Measurements from ENCODE around the gene IPO13. TPM values are rescaled to one million over a fixed set of nuclear protein-coding genes. Genes with fewer than 3 reads are reported as not detected.

Gene IPO13
- total RNA-seq, 1 donor from 2014 or later, result 57.4 TPM

- peaks cover 40% of the 10 kb centered on the region for H3K27me3 ChIP-seq (ENCODE audit: low read depth)
- no peaks in the 10 kb centered on the region for H3K9me3 ChIP-seq (replicated peaks)
- H3K4me1 ChIP-seq, result peaks cover 48% of the 10 kb centered on the region
- TF ChIP-seq CTCF (IDR thresholded peaks at IDR 0.05; ENCODE audit: borderline replicate concordance), result no peak
- no peak overlapping the region for H3K27ac ChIP-seq (replicated peaks)
- no peak overlapping the region for H3K4me3 ChIP-seq
- DNase-seq, result no peak
- intact Hi-C loops (cut with micrococcal nuclease), result loop anchor here (5.0 kb wide), 1 partner anchor 168 kb away; no protein-coding TSS in a partner anchor
- H3K36me3 ChIP-seq, result no peaks in the 10 kb centered on the region
Observed at GRCh38 chr1:43934986-43935324, 11.8 kb upstream of the IPO13 start.

- Histone ChIP-seq H3K9me3 (replicated peaks) (no peaks in the 10 kb centered on the region), H3K4me3 (peak overlapping the region; percentile 62), H3K4me1 (peaks cover 48% of the 10 kb centered on the region), H3K27ac (replicated peaks) (no peak overlapping the region), H3K27me3 (ENCODE audit: low read depth) (peaks cover 40% of the 10 kb centered on the region), H3K36me3 (no peaks in the 10 kb centered on the region)
- no peak for TF ChIP-seq CTCF (IDR thresholded peaks at IDR 0.05; ENCODE audit: borderline replicate concordance)
- DNase-seq, result no peak
- intact Hi-C loops (cut with micrococcal nuclease), result loop anchor here (5.0 kb wide), 1 partner anchor 169 kb away; no protein-coding TSS in a partner anchor
Observed at GRCh38 chr1:43935711-43936427, 10.9 kb upstream of the IPO13 start.

- TF ChIP-seq CTCF (IDR thresholded peaks at IDR 0.05; ENCODE audit: borderline replicate concordance), result no peak
- Histone ChIP-seq H3K27me3 (ENCODE audit: low read depth) (peaks cover 40% of the 10 kb centered on the region), H3K4me1 (peaks cover 48% of the 10 kb centered on the region), H3K9me3 (replicated peaks) (no peaks in the 10 kb centered on the region), H3K4me3 (peak overlapping the region; percentile 62), H3K36me3 (no peaks in the 10 kb centered on the region), H3K27ac (replicated peaks) (no peak overlapping the region)
- intact Hi-C loops (cut with micrococcal nuclease), result loop anchor here (5.0 kb wide), 1 partner anchor 169 kb away; no protein-coding TSS in a partner anchor
- DNase-seq, result peak; percentile 26
Observed at GRCh38 chr1:43936431-43937151, 10.2 kb upstream of the IPO13 start.

GRCh38 chr1:43937179-43937865, 9.4 kb upstream of the IPO13 start:
- DNase-seq, result no peak
- Histone ChIP-seq H3K27me3 (ENCODE audit: low read depth) (peaks cover 40% of the 10 kb centered on the region), H3K4me1 (peaks cover 48% of the 10 kb centered on the region), H3K36me3 (no peaks in the 10 kb centered on the region), H3K4me3 (no peak overlapping the region), H3K27ac (replicated peaks) (no peak overlapping the region), H3K9me3 (replicated peaks) (no peaks in the 10 kb centered on the region)
- no peak for TF ChIP-seq CTCF (IDR thresholded peaks at IDR 0.05; ENCODE audit: borderline replicate concordance)
- intact Hi-C loops (cut with micrococcal nuclease), result loop anchor here (5.0 kb wide), 1 partner anchor 170 kb away; no protein-coding TSS in a partner anchor

GRCh38 chr1:43938383-43938782, 8.4 kb upstream of the IPO13 start:
- Histone ChIP-seq H3K27me3 (ENCODE audit: low read depth) (peaks cover 32% of the 10 kb centered on the region), H3K9me3 (replicated peaks) (no peaks in the 10 kb centered on the region), H3K36me3 (no peaks in the 10 kb centered on the region), H3K27ac (replicated peaks) (no peak overlapping the region), H3K4me3 (no peak overlapping the region), H3K4me1 (peaks cover 43% of the 10 kb centered on the region)
- DNase-seq, result no peak
- no peak for TF ChIP-seq CTCF (IDR thresholded peaks at IDR 0.05; ENCODE audit: borderline replicate concordance)
- intact Hi-C loops (cut with micrococcal nuclease), result loop anchor here (5.0 kb wide), 1 partner anchor 171 kb away; no protein-coding TSS in a partner anchor
